ENCODE results near the gene EPHA5. TPM values are rescaled to one million over a fixed set of nuclear protein-coding genes. Genes with fewer than 3 reads are reported as not detected.

The EPHA5 gene
- total RNA-seq, 1 donor from 2014 or later, result 1.2 TPM

GRCh38 chr4:65623506-65623905 is 46.8 kb downstream of the EPHA5 start:
- no peaks in the 10 kb centered on the region for H3K9me3 ChIP-seq (ENCODE audit: insufficient read depth, low read depth, low read length)
- H3K36me3 ChIP-seq (ENCODE audit: insufficient read depth, low read length), result no peaks in the 10 kb centered on the region
- no peaks in the 10 kb centered on the region for H3K36me3 Mint-ChIP-seq (ENCODE audit: low read depth, unreplicated experiment)
- H3K79me2 ChIP-seq (ENCODE audit: insufficient read depth, low read length), result peaks cover 49% of the 10 kb centered on the region
- peak overlapping the region; percentile 69 for H3K27ac Mint-ChIP-seq (ENCODE audit: unreplicated experiment)
- peak; percentile 41 for FAIRE-seq
- peak overlapping the region; percentile 90 for H3K27ac ChIP-seq (ENCODE audit: low read depth, low read length)
- no peak overlapping the region for H2AFZ ChIP-seq (ENCODE audit: low read depth, low read length)
- peak overlapping the region; percentile 11 for H3K4me2 ChIP-seq (ENCODE audit: low read length)
- H3K4me3 ChIP-seq (ENCODE audit: insufficient read depth, low read depth, low read length), result no peak overlapping the region
- no peaks in the 10 kb centered on the region for H4K20me1 ChIP-seq (ENCODE audit: insufficient read depth, low read length)
- peaks cover 13% of the 10 kb centered on the region for H3K4me1 ChIP-seq (ENCODE audit: insufficient read depth, low read length)
- no peaks in the 10 kb centered on the region for H3K27me3 ChIP-seq (ENCODE audit: insufficient read depth, low read length)
- no peaks in the 10 kb centered on the region for H3K27me3 Mint-ChIP-seq (ENCODE audit: low read depth, unreplicated experiment)
- H3K4me1 Mint-ChIP-seq (ENCODE audit: low read depth, unreplicated experiment), result peaks cover 8% of the 10 kb centered on the region
- no peak for TF ChIP-seq EZH2 (IDR thresholded peaks at IDR 0.05; ENCODE audit: insufficient read depth, low read length)
- H3K9ac ChIP-seq (ENCODE audit: low read length), result peak overlapping the region; percentile 43
- H3K9me3 Mint-ChIP-seq (ENCODE audit: unreplicated experiment), result no peaks in the 10 kb centered on the region
- DNase-seq (ENCODE audit: low read depth), result peak; percentile 87
- no peak overlapping the region for H3K4me3 Mint-ChIP-seq (ENCODE audit: unreplicated experiment)

- Mint-ChIP-seq H3K27me3 (ENCODE audit: low read depth, unreplicated experiment) (no peaks in the 10 kb centered on the region), H3K36me3 (ENCODE audit: low read depth, unreplicated experiment) (no peaks in the 10 kb centered on the region), H3K4me3 (ENCODE audit: unreplicated experiment) (no peak overlapping the region), H3K4me1 (ENCODE audit: low read depth, unreplicated experiment) (no peaks in the 10 kb centered on the region), H3K27ac (ENCODE audit: unreplicated experiment) (no peak overlapping the region), H3K9me3 (ENCODE audit: unreplicated experiment) (no peaks in the 10 kb centered on the region)
- Histone ChIP-seq H3K27me3 (ENCODE audit: insufficient read depth, low read length) (no peaks in the 10 kb centered on the region), H3K4me2 (ENCODE audit: low read length) (no peak overlapping the region), H3K4me3 (ENCODE audit: insufficient read depth, low read depth, low read length) (no peak overlapping the region), H3K36me3 (ENCODE audit: insufficient read depth, low read length) (no peaks in the 10 kb centered on the region), H2AFZ (ENCODE audit: low read depth, low read length) (no peak overlapping the region), H3K9ac (ENCODE audit: low read length) (no peak overlapping the region), H3K9me3 (ENCODE audit: insufficient read depth, low read depth, low read length) (no peaks in the 10 kb centered on the region), H3K79me2 (ENCODE audit: insufficient read depth, low read length) (peaks cover 25% of the 10 kb centered on the region), H3K27ac (ENCODE audit: low read depth, low read length) (no peak overlapping the region), H3K4me1 (ENCODE audit: insufficient read depth, low read length) (no peaks in the 10 kb centered on the region), H4K20me1 (ENCODE audit: insufficient read depth, low read length) (no peaks in the 10 kb centered on the region)
- TF ChIP-seq CTCF (IDR thresholded peaks at IDR 0.05; ENCODE audit: insufficient read depth, low read depth, low read length) (no peak), EZH2 (IDR thresholded peaks at IDR 0.05; ENCODE audit: insufficient read depth, low read length) (no peak)
- no peak for FAIRE-seq
- no peak for DNase-seq (ENCODE audit: low read depth)
These were observed 52.9 kb downstream of the EPHA5 start for GRCh38 chr4:65617416-65617815.

- no peaks in the 10 kb centered on the region for H3K9me3 Mint-ChIP-seq (ENCODE audit: unreplicated experiment)
- H3K27ac Mint-ChIP-seq (ENCODE audit: unreplicated experiment), result no peak overlapping the region
- Histone ChIP-seq H3K4me3 (ENCODE audit: insufficient read depth, low read depth, low read length) (no peak overlapping the region), H3K27me3 (ENCODE audit: insufficient read depth, low read length) (no peaks in the 10 kb centered on the region), H3K36me3 (ENCODE audit: insufficient read depth, low read length) (peaks cover 3% of the 10 kb centered on the region), H3K4me2 (ENCODE audit: low read length) (no peak overlapping the region), H2AFZ (ENCODE audit: low read depth, low read length) (no peak overlapping the region), H4K20me1 (ENCODE audit: insufficient read depth, low read length) (no peaks in the 10 kb centered on the region), H3K9ac (ENCODE audit: low read length) (no peak overlapping the region), H3K9me3 (ENCODE audit: insufficient read depth, low read depth, low read length) (no peaks in the 10 kb centered on the region), H3K27ac (ENCODE audit: low read depth, low read length) (no peak overlapping the region), H3K79me2 (ENCODE audit: insufficient read depth, low read length) (peaks cover 31% of the 10 kb centered on the region), H3K4me1 (ENCODE audit: insufficient read depth, low read length) (no peaks in the 10 kb centered on the region)
- TF ChIP-seq EZH2 (IDR thresholded peaks at IDR 0.05; ENCODE audit: insufficient read depth, low read length), result no peak
- DNase-seq (ENCODE audit: low read depth), result no peak
- no peaks in the 10 kb centered on the region for H3K4me1 Mint-ChIP-seq (ENCODE audit: low read depth, unreplicated experiment)
- H3K36me3 Mint-ChIP-seq (ENCODE audit: low read depth, unreplicated experiment), result no peaks in the 10 kb centered on the region
- H3K4me3 Mint-ChIP-seq (ENCODE audit: unreplicated experiment), result no peak overlapping the region
- no peak for FAIRE-seq
- H3K27me3 Mint-ChIP-seq (ENCODE audit: low read depth, unreplicated experiment), result no peaks in the 10 kb centered on the region
These were observed 65.8 kb downstream of the EPHA5 start for GRCh38 chr4:65604515-65604914.

All from astrocyte (in vitro differentiated cells and primary cell).